Activated naive CD4-positive, alpha-beta T cell treated with anti-CD3 and anti-CD28 coated beads for 36 hours (primary cell): ENCODE measurements around the gene PTCD2. TPM values are rescaled to one million over a fixed set of nuclear protein-coding genes. Genes with fewer than 3 reads are reported as not detected.

Experiments
- CTCF ChIA-PET: fragments of 350-600 bp; sonication (Branson Sonifier 250); formaldehyde crosslinking; loops from one replicate; lab custom pipeline; 2021; ENCODE audit warnings: antibody characterized with exemption; lab: Charles Lee
- DNase-seq: peaks from one replicate; pipeline ENCODE4 v3.0.0-alpha.2; 2020
- H3K27ac Mint-ChIP-seq: one replicate; pipeline ENCODE4 v1.8.0; 2021; ENCODE audit warnings: mild to moderate bottlenecking, mixed read lengths
- H3K27me3 Mint-ChIP-seq: one replicate; pipeline ENCODE4 v1.8.0; 2021; ENCODE audit warnings: low read depth, mixed read lengths
- H3K36me3 Mint-ChIP-seq: one replicate; pipeline ENCODE4 v1.8.0; 2021; ENCODE audit warnings: low read depth, mixed read lengths
- H3K4me1 Mint-ChIP-seq: one replicate; pipeline ENCODE4 v1.8.0; 2021; ENCODE audit warnings: low read depth, mixed read lengths
- H3K4me3 Mint-ChIP-seq: one replicate; pipeline ENCODE4 v1.8.0; 2021; ENCODE audit warnings: mild to moderate bottlenecking, moderate library complexity, mixed read lengths
- H3K9me3 Mint-ChIP-seq: one replicate; pipeline ENCODE4 v1.8.0; 2021; ENCODE audit warnings: mixed read lengths
- intact Hi-C: fragments of 100-400 bp; cut with micrococcal nuclease; formaldehyde crosslinking; loops from one replicate; pipeline ENCODE4 v1.15.1; 2023
- total RNA-seq, 2 experiments: library from RNA; stranded (reverse); gene quantifications; one replicate each; pipeline ENCODE4 v1.2.3, GENCODE V29; 2021

PTCD2 gene
- total RNA-seq, 2 experiments from 2014 or later = 10.1 to 11.6 TPM

GRCh38 chr5:72355706-72356299, 35.6 kb downstream of the PTCD2 start:
- no peak for DNase-seq
- Mint-ChIP-seq H3K9me3 (no peaks in the 10 kb centered on the region), H3K27ac (no peak overlapping the region), H3K36me3 (peaks cover 37% of the 10 kb centered on the region), H3K27me3 (no peaks in the 10 kb centered on the region), H3K4me1 (peaks cover 3% of the 10 kb centered on the region), H3K4me3 (no peak overlapping the region)
- intact Hi-C loops = no loop called here
- CTCF ChIA-PET = interaction anchor here (0.6 to 1.2 kb wide), 3 partner anchors 10 to 17 kb away, joined by 3 to 4 read pairs (median 3); no protein-coding TSS in a partner anchor

DNA sequence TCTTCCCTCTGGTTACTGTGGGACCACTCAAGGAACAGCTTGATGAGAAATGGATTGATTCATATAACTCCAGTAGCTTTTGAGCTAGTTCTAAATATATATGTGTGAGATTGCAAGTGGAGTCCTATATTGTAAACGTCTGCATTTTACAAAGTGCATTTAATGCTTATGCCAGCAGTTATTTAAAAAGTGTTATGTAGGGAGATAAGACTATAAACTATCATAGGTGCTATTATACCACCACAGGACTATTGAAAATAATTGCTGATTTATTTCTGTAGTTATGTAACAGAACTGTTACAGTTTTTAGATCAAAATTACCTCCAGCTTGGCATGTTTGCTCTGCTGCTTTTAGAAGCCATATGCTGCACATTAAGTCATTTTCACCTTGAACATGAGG, 36.2 kb downstream of the PTCD2 start:
- Mint-ChIP-seq H3K27me3 (no peaks in the 10 kb centered on the region), H3K9me3 (no peaks in the 10 kb centered on the region), H3K27ac (no peak overlapping the region), H3K4me3 (no peak overlapping the region), H3K4me1 (peaks cover 2% of the 10 kb centered on the region), H3K36me3 (peaks cover 37% of the 10 kb centered on the region)
- intact Hi-C loops = no loop called here
- no peak for DNase-seq
- CTCF ChIA-PET = interaction anchor here (0.6 to 1.2 kb wide), 3 partner anchors 10 to 17 kb away, joined by 3 to 4 read pairs (median 3); no protein-coding TSS in a partner anchor

DNA sequence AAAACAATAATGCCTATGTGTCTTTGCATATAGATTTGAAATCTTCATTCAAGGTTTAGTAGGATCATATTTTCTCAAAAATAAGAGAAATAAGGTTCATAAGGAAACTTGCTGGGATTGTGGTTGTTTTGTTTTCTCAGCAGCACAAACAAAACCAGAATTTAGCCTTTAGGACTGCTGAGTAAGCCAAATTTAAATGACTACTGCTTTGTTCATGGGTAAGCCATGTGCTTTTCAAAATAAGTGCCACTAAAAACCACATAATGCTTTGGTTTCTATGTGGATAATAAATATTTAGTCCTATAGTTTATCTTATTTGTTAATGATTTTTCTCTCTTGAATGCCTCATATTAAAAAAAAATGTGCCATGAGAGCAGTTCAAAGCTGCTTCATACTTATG, 38.8 kb downstream of the PTCD2 start:
- Mint-ChIP-seq H3K27ac (no peak overlapping the region), H3K4me3 (no peak overlapping the region), H3K27me3 (no peaks in the 10 kb centered on the region), H3K4me1 (no peaks in the 10 kb centered on the region), H3K9me3 (no peaks in the 10 kb centered on the region), H3K36me3 (peaks cover 37% of the 10 kb centered on the region)
- no peak for DNase-seq
- CTCF ChIA-PET = no interaction called here
- intact Hi-C loops = no loop called here

DNA sequence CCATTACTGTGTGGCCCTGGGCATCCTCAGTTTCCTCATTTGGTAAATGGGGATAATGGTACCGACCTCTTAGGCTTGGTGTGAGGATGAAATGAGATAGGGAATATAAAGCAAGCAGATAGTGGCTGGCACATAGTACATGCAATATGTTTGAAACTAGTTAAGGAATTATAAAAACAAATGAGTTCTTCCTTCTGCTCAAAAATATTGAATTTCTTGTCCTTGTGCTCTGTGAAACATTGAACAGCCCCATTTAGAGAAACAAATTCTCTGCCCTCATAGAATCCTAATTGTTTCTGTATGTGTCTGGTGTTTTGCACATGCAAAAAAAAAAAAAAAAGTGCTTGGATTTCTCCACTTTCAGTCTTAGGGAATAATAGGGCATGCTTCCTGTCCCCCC, 39.7 kb downstream of the PTCD2 start:
- Mint-ChIP-seq H3K27me3 (no peaks in the 10 kb centered on the region), H3K9me3 (no peaks in the 10 kb centered on the region), H3K36me3 (peaks cover 37% of the 10 kb centered on the region), H3K27ac (no peak overlapping the region), H3K4me1 (no peaks in the 10 kb centered on the region), H3K4me3 (no peak overlapping the region)
- no peak for DNase-seq
- CTCF ChIA-PET = no interaction called here
- intact Hi-C loops = loop anchor here (10.0 kb wide), 1 partner anchor 195 kb away; no protein-coding TSS in a partner anchor

DNA sequence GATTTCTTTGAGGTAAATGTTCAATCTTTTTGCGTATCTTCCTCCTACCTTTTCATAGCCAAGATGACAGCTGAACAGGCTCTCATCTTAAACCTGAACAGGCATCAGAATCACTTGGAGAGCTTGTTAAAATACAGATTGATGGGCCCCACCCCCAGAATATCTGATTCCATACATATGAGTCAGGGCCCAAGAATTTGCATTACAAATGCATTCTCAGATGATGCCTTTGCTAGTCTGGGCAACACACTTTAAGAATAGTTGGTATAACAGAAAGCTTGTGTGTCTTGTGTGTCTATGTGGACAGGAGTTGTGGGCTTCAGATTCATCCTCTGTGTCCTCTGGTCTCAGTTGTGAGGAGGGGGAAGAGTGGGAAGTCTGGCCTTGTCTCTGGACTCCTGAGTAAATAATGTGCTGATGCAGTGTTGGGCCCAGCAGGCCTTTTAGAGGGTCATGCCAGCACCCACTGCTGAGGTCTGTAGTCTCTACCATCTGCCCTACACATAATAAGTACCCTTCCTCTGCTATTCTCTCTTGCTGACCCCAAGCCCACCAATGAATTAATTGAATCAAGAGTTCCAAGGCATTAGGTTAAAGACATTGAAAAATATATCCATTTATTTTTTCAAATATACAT, 43.1 kb downstream of the PTCD2 start:
- Mint-ChIP-seq H3K27ac (no peak overlapping the region), H3K4me3 (no peak overlapping the region), H3K36me3 (peaks cover 32% of the 10 kb centered on the region), H3K27me3 (no peaks in the 10 kb centered on the region), H3K9me3 (no peaks in the 10 kb centered on the region), H3K4me1 (no peaks in the 10 kb centered on the region)
- CTCF ChIA-PET = no interaction called here
- intact Hi-C loops = loop anchor here (10.0 kb wide), 1 partner anchor 192 kb away; no protein-coding TSS in a partner anchor
- no peak for DNase-seq

GRCh38 chr5:72364171-72364570, 44.0 kb downstream of the PTCD2 start:
- Mint-ChIP-seq H3K27me3 (no peaks in the 10 kb centered on the region), H3K4me1 (no peaks in the 10 kb centered on the region), H3K9me3 (no peaks in the 10 kb centered on the region), H3K36me3 (peaks cover 28% of the 10 kb centered on the region), H3K27ac (no peak overlapping the region), H3K4me3 (no peak overlapping the region)
- CTCF ChIA-PET = no interaction called here
- no peak for DNase-seq
- intact Hi-C loops = loop anchor here (10.0 kb wide), 1 partner anchor 191 kb away; no protein-coding TSS in a partner anchor

DNA sequence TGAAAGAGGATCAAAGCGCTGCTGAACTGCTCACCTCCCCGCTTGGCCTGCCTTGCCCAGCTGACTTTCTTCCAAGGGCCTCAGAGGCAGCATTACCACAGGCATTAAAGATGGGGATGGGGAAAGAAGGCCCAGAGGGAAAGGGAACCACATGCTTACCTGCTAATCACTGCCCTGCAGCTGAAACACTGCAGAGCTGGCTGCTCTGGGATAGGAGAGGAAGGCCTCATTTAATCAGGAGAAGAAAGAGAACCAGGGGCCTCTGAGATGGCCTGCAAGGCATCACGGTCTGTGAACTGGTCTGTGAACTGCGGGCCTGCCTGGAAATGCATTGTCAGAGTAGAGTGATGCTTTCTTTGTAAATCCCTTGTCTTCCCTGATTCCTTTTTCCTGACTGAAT, 44.8 kb downstream of the PTCD2 start:
- DNase-seq = no peak
- H3K4me3 Mint-ChIP-seq = no peak overlapping the region
- intact Hi-C loops = loop anchor here (5.0 to 10.0 kb wide), 2 partner anchors 190 to 482 kb away; no protein-coding TSS in a partner anchor
- peaks cover 20% of the 10 kb centered on the region for H3K36me3 Mint-ChIP-seq
- no peaks in the 10 kb centered on the region for H3K4me1 Mint-ChIP-seq
- no peaks in the 10 kb centered on the region for H3K27me3 Mint-ChIP-seq
- H3K9me3 Mint-ChIP-seq = no peaks in the 10 kb centered on the region
- CTCF ChIA-PET = interaction anchor here (2.2 kb wide), 1 partner anchor 191 kb away, joined by 5 read pairs; no protein-coding TSS in a partner anchor
- no peak overlapping the region for H3K27ac Mint-ChIP-seq

DNA sequence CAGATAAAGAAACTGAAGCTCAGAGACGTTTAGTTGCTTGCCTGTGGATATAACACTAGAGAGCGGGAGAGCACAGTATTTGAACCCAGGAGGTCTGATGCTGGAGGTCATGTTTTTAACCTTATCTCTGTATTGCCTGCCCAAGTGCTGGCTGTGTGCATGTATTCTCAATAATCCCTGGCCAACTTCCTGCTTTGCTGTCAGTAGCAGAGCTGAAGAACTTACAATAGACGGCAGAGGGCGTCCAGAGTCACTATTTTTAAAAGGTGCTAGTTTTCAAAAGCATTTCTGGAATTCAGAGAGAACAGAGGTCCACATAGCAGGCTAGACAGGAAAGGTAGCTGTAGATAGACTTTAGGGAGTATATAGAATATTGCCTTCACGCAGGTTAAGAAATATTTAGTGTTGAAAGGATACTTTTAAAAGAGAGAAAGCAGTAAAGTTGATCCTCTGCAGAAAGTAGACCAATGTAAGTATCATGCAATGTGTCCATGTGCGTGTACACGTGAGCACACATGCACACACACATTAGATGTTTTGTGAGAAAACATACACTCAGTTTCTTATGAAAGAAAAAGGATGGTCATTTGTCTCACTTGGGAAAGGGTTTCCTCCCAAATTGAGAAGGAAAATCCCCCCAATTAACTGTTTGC, 46.3 kb downstream of the PTCD2 start:
- CTCF ChIA-PET = interaction anchor here (1.1 to 2.2 kb wide), 6 partner anchors 10 to 452 kb away, joined by 3 to 7 read pairs (median 4); no protein-coding TSS in a partner anchor
- peak; percentile 61 for DNase-seq
- Mint-ChIP-seq H3K9me3 (no peaks in the 10 kb centered on the region), H3K36me3 (peaks cover 15% of the 10 kb centered on the region), H3K4me3 (no peak overlapping the region), H3K4me1 (no peaks in the 10 kb centered on the region), H3K27ac (no peak overlapping the region), H3K27me3 (no peaks in the 10 kb centered on the region)
- intact Hi-C loops = loop anchor here (1.0 to 10.0 kb wide), 5 partner anchors 158 to 481 kb away; no protein-coding TSS in a partner anchor

GRCh38 chr5:72368271-72368670, 48.1 kb downstream of the PTCD2 start:
- intact Hi-C loops = loop anchor here (5.0 to 10.0 kb wide), 2 partner anchors 187 to 479 kb away; no protein-coding TSS in a partner anchor
- peaks cover 7% of the 10 kb centered on the region for H3K36me3 Mint-ChIP-seq
- DNase-seq = no peak
- H3K9me3 Mint-ChIP-seq = no peaks in the 10 kb centered on the region
- no peak overlapping the region for H3K27ac Mint-ChIP-seq
- CTCF ChIA-PET = no interaction called here
- H3K4me3 Mint-ChIP-seq = no peak overlapping the region
- H3K27me3 Mint-ChIP-seq = no peaks in the 10 kb centered on the region
- no peaks in the 10 kb centered on the region for H3K4me1 Mint-ChIP-seq

DNA sequence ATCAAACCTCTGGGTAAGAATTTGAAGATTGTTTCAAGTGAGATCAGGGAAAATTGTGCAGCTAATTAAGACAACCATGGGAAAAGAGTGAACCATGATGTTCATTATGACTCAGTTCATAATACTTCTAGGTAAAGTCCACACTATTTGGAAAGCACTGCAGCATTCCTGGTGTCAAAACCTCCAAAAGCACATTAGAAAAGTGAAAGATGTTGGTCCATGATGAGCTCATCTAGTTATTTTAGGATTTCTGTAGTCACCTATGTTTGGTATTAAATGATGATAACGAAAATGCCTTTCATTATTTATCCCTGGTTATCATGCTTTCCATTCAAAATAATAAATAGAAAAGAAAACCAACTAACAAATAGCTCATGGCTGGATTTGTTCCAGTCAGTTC, 49.1 kb downstream of the PTCD2 start:
- no peaks in the 10 kb centered on the region for H3K4me1 Mint-ChIP-seq
- intact Hi-C loops = loop anchor here (5.0 to 10.0 kb wide), 2 partner anchors 186 to 478 kb away; no protein-coding TSS in a partner anchor
- H3K36me3 Mint-ChIP-seq = peaks cover 7% of the 10 kb centered on the region
- no peak overlapping the region for H3K27ac Mint-ChIP-seq
- DNase-seq = no peak
- H3K27me3 Mint-ChIP-seq = no peaks in the 10 kb centered on the region
- H3K4me3 Mint-ChIP-seq = no peak overlapping the region
- H3K9me3 Mint-ChIP-seq = no peaks in the 10 kb centered on the region
- CTCF ChIA-PET = no interaction called here

GRCh38 chr5:72369711-72370110, 49.5 kb downstream of the PTCD2 start:
- Mint-ChIP-seq H3K36me3 (peaks cover 7% of the 10 kb centered on the region), H3K4me1 (no peaks in the 10 kb centered on the region), H3K27me3 (no peaks in the 10 kb centered on the region), H3K27ac (no peak overlapping the region), H3K9me3 (no peaks in the 10 kb centered on the region), H3K4me3 (no peak overlapping the region)
- DNase-seq = no peak
- CTCF ChIA-PET = no interaction called here
- intact Hi-C loops = loop anchor here (5.0 to 10.0 kb wide), 2 partner anchors 185 to 478 kb away; no protein-coding TSS in a partner anchor

DNA sequence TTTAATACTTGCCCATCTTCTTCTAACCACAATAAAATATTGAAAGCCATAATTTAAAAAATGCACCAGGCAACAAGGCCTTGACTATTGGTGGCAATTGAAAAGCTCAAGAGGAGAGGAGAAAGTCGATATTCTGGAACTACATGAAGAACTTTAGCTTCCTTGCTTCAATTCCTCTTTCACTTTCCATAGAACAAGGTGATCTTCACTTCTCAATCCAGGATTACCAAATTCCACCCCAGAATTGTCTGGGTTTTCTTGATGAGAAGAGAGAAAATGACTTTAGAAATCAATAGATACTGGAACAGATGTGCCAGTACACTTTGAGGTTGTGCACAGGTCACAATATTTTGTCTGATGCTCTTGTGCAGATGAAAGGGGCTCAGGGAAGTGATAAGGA, 52.2 kb downstream of the PTCD2 start:
- H3K36me3 Mint-ChIP-seq = peaks cover 4% of the 10 kb centered on the region
- intact Hi-C loops = no loop called here

More for the DNA sequence above, 52.2 kb downstream of the PTCD2 start:
- DNase-seq = no peak
- CTCF ChIA-PET = no interaction called here
- Mint-ChIP-seq H3K27me3 (peaks cover 3% of the 10 kb centered on the region), H3K4me3 (no peak overlapping the region), H3K4me1 (no peaks in the 10 kb centered on the region), H3K27ac (no peak overlapping the region), H3K9me3 (no peaks in the 10 kb centered on the region)
